ENCODE results near the gene MREG. TPM values are rescaled to one million over a fixed set of nuclear protein-coding genes. Genes with fewer than 3 reads are reported as not detected.

Gene MREG
- total and polyA plus RNA-seq, 9 donors: 0.85 to 5.4 (median 2.1) TPM

DNA sequence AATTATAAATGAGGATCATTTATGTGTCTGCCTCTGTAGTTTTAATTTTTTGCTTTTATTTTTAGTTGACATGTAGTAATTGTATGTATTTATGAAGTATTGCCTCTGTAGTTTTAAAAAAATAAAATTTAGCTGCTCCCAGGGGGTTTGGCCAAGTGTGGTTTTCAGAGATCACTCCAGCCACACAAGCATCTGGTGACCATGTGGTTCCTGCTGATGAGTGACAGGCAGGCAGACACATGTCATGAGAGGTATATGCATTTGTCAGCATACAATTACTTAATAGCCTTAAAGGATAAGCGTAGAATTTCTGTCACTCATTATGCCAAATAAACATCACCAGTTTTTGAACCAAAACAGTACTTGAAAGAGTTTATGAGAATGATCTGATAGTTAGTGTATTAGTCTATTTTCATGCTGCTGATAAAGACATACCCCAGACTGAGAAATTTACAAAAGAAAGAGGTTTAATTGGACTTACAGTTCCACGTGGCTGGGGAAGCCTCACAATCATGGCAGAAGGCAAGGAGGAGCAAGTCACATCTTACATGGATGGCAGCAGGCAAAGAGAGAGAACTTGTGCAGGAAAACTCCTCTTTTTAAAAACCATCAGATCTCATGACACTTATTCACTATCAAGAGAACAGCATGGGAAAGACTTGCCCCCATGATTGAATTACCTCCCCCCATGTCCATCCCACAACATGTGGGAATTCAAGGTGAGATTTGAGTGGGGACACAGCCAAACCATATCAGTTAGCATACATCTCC lies 29.6 kb downstream of the MREG start:
- WGBS, 3 donors: 75 to 79% (median 79%) methylated on average over 2 of the region's 2 CpGs
- no peaks in the 10 kb centered on the region for H3K4me1 ChIP-seq (ENCODE audit: insufficient read depth)
- H3K27me3 ChIP-seq: no peaks in the 10 kb centered on the region
- H3K9me3 ChIP-seq: no peaks in the 10 kb centered on the region
- H3K36me3 ChIP-seq: no peaks in the 10 kb centered on the region
- no peak for TF ChIP-seq POLR2A (IDR thresholded peaks at IDR 0.05)
- TF ChIP-seq, protein P1, sequence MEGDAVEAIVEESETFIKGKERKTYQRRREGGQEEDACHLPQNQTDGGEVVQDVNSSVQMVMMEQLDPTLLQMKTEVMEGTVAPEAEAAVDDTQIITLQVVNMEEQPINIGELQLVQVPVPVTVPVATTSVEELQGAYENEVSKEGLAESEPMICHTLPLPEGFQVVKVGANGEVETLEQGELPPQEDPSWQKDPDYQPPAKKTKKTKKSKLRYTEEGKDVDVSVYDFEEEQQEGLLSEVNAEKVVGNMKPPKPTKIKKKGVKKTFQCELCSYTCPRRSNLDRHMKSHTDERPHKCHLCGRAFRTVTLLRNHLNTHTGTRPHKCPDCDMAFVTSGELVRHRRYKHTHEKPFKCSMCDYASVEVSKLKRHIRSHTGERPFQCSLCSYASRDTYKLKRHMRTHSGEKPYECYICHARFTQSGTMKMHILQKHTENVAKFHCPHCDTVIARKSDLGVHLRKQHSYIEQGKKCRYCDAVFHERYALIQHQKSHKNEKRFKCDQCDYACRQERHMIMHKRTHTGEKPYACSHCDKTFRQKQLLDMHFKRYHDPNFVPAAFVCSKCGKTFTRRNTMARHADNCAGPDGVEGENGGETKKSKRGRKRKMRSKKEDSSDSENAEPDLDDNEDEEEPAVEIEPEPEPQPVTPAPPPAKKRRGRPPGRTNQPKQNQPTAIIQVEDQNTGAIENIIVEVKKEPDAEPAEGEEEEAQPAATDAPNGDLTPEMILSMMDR (IDR thresholded peaks at IDR 0.05): no peak
- no peak for TF ChIP-seq EP300 (IDR thresholded peaks at IDR 0.05)
- intact Hi-C loops (cut with DNase I): no loop called here
- no peak overlapping the region for H3K4me3 ChIP-seq
- H3K27ac ChIP-seq: no peak overlapping the region
- no peak for DNase-seq

DNA sequence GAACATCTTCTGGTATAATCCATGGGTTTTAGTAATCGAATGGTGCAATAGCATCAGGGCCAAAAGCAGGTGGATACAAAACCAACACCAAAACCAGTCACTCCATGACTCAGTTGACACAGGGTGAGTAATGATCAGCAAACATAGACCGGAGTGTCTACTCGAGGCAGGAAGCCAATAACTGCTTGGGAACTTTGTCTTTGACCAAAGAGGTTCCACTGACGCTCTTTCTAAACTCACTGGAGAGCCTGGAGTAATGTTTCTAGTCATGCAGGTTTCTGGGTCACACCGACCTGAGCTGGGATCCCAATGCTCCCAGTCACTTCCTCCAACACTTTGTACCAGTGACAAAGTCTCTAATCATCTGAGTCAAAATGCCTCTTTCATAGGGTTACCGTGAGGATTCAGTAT lies 30.9 kb downstream of the MREG start:
- H3K27me3 ChIP-seq: no peaks in the 10 kb centered on the region
- WGBS, 3 donors: 85 to 88% (median 88%) methylated on average over 6 of the region's 6 CpGs
- no peaks in the 10 kb centered on the region for H3K9me3 ChIP-seq
- no peak overlapping the region for H3K27ac ChIP-seq
- DNase-seq: no peak
- H3K36me3 ChIP-seq: no peaks in the 10 kb centered on the region
- H3K4me3 ChIP-seq: no peak overlapping the region
- TF ChIP-seq POLR2A (IDR thresholded peaks at IDR 0.05) (no peak), EP300 (IDR thresholded peaks at IDR 0.05) (no peak)
- intact Hi-C loops (cut with DNase I): no loop called here
- H3K4me1 ChIP-seq (ENCODE audit: insufficient read depth): no peaks in the 10 kb centered on the region

DNA sequence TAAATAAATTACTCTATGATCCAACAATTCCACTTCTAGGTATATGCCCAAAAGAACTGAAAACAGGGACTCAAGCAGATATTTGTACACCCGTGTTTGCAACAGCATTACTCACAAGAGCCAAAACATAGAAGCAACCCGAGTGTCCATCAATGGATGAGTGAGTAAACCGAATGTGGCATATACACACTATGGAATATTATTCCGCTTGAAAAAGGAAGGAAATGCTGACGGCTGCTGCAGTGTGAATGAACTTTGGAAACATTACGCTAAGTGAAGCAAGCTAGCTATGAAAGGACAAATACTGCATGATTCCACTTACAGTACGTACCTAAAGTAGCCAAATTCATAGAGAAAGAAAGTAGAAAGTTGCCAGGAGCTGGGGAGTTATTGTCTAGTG lies 32.2 kb downstream of the MREG start:
- Histone ChIP-seq H3K9me3 (no peaks in the 10 kb centered on the region), H3K4me1 (ENCODE audit: insufficient read depth) (no peaks in the 10 kb centered on the region), H3K36me3 (no peaks in the 10 kb centered on the region), H3K4me3 (no peak overlapping the region), H3K27ac (no peak overlapping the region), H3K27me3 (no peaks in the 10 kb centered on the region)
- DNase-seq: no peak
- 82 to 94% (median 89%) methylated on average over 7 of the region's 7 CpGs for WGBS, 3 donors
- TF ChIP-seq POLR2A (IDR thresholded peaks at IDR 0.05) (no peak), EP300 (IDR thresholded peaks at IDR 0.05) (no peak)
- TF ChIP-seq, protein P1 (IDR thresholded peaks at IDR 0.05): no peak
- intact Hi-C loops (cut with DNase I): no loop called here

- TF ChIP-seq EP300 (IDR thresholded peaks at IDR 0.05): no peak
- TF ChIP-seq, protein P1 (IDR thresholded peaks at IDR 0.05): no peak
- TF ChIP-seq POLR2A (IDR thresholded peaks at IDR 0.05): no peak
- intact Hi-C loops (cut with DNase I): no loop called here
- no peaks in the 10 kb centered on the region for H3K9me3 ChIP-seq
- no peak overlapping the region for H3K27ac ChIP-seq
- WGBS, 3 donors: 85 to 86% (median 86%) methylated on average over 2 of the region's 2 CpGs
- no peaks in the 10 kb centered on the region for H3K36me3 ChIP-seq
- H3K4me3 ChIP-seq: no peak overlapping the region
- no peaks in the 10 kb centered on the region for H3K27me3 ChIP-seq
- no peaks in the 10 kb centered on the region for H3K4me1 ChIP-seq (ENCODE audit: insufficient read depth)
- DNase-seq: no peak
Observed at GRCh38 chr2:215979620-215980019, 33.7 kb downstream of the MREG start.

DNA sequence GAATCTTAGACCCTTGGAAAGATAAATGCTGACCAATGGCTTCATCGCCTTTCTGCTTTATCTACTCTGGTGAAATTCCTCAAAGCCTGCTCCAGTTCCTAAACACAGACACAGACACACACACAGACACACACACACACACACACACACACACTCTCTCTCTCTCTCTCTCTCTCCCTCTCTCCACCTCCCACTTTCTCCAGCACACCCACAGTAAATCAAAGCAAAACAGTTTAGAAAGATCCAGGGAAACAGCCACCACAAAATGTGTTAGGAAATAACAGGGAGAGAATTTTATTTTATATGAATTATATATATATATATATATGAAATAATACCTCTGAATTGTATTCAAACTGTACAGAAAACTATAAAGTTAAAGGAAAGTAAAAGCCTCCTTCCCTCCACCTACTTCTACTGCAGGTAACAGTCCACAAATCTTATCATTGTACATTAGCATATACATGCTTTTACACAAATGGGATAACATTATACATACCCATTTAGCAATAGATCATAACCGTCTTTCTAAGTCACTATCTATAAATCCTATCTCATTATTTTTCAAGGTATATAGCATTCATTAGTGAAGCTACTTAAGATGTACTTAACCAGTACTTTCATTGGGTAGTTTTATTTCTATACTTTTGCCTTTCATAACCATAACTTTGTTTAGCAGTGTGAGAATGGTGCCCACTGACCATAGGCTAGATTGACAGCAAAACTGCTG lies 38.5 kb downstream of the MREG start:
- Histone ChIP-seq H3K4me1 (ENCODE audit: insufficient read depth) (no peaks in the 10 kb centered on the region), H3K27me3 (no peaks in the 10 kb centered on the region), H3K36me3 (no peaks in the 10 kb centered on the region), H3K4me3 (no peak overlapping the region), H3K9me3 (no peaks in the 10 kb centered on the region), H3K27ac (no peak overlapping the region)
- no peak for DNase-seq
- TF ChIP-seq, protein P1 (IDR thresholded peaks at IDR 0.05): no peak
- TF ChIP-seq EP300 (IDR thresholded peaks at IDR 0.05): no peak
- TF ChIP-seq POLR2A (IDR thresholded peaks at IDR 0.05): no peak
- WGBS, 3 donors: 68 to 85% (median 73%) methylated on average over 2 of the region's 2 CpGs
- intact Hi-C loops (cut with DNase I): no loop called here
